ENCODE data around the gene RAB6B. TPM values are rescaled to one million over a fixed set of nuclear protein-coding genes. Genes with fewer than 3 reads are reported as not detected.

Gene RAB6B
- total and polyA plus RNA-seq, 2 experiments from 2014 or later, result 1.2 to 3.9 TPM

DNA sequence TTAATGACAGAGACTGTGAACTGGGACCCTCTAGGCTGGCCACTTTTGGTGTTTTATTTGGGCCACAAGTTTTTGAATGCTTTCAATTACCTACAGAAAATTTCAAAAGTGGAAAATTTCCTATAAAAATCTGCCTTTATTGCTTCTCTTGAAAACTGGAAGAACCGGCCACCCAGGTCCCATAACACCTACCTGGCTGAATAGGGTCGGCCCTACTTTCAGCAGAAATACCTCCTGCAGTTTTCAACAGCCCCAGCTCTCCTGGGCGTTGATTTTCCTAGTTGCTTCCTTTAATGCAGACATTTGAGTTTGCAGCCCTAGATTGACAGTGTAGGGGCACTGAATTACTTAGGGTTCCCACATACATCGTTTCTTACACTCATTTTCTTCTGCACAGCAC is 90.8 kb downstream of the RAB6B start (continued):
- TF ChIP-seq, protein P1, sequence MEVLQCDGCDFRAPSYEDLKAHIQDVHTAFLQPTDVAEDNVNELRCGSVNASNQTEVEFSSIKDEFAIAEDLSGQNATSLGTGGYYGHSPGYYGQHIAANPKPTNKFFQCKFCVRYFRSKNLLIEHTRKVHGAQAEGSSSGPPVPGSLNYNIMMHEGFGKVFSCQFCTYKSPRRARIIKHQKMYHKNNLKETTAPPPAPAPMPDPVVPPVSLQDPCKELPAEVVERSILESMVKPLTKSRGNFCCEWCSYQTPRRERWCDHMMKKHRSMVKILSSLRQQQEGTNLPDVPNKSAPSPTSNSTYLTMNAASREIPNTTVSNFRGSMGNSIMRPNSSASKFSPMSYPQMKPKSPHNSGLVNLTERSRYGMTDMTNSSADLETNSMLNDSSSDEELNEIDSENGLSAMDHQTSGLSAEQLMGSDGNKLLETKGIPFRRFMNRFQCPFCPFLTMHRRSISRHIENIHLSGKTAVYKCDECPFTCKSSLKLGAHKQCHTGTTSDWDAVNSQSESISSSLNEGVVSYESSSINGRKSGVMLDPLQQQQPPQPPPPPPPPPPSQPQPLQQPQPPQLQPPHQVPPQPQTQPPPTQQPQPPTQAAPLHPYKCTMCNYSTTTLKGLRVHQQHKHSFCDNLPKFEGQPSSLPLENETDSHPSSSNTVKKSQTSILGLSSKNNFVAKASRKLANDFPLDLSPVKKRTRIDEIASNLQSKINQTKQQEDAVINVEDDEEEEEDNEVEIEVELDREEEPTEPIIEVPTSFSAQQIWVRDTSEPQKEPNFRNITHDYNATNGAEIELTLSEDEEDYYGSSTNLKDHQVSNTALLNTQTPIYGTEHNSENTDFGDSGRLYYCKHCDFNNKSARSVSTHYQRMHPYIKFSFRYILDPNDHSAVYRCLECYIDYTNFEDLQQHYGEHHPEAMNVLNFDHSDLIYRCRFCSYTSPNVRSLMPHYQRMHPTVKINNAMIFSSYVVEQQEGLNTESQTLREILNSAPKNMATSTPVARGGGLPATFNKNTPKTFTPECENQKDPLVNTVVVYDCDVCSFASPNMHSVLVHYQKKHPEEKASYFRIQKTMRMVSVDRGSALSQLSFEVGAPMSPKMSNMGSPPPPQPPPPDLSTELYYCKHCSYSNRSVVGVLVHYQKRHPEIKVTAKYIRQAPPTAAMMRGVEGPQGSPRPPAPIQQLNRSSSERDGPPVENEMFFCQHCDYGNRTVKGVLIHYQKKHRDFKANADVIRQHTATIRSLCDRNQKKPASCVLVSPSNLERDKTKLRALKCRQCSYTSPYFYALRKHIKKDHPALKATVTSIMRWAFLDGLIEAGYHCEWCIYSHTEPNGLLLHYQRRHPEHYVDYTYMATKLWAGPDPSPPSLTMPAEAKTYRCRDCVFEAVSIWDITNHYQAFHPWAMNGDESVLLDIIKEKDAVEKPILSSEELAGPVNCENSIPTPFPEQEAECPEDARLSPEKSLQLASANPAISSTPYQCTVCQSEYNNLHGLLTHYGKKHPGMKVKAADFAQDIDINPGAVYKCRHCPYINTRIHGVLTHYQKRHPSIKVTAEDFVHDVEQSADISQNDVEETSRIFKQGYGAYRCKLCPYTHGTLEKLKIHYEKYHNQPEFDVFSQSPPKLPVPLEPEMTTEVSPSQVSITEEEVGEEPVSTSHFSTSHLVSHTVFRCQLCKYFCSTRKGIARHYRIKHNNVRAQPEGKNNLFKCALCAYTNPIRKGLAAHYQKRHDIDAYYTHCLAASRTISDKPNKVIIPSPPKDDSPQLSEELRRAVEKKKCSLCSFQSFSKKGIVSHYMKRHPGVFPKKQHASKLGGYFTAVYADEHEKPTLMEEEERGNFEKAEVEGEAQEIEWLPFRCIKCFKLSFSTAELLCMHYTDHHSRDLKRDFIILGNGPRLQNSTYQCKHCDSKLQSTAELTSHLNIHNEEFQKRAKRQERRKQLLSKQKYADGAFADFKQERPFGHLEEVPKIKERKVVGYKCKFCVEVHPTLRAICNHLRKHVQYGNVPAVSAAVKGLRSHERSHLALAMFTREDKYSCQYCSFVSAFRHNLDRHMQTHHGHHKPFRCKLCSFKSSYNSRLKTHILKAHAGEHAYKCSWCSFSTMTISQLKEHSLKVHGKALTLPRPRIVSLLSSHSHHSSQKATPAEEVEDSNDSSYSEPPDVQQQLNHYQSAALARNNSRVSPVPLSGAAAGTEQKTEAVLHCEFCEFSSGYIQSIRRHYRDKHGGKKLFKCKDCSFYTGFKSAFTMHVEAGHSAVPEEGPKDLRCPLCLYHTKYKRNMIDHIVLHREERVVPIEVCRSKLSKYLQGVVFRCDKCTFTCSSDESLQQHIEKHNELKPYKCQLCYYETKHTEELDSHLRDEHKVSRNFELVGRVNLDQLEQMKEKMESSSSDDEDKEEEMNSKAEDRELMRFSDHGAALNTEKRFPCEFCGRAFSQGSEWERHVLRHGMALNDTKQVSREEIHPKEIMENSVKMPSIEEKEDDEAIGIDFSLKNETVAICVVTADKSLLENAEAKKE (CRISPR knock-in tag; IDR thresholded peaks at IDR 0.05), result no peak
- TF ChIP-seq JUNB (IDR thresholded peaks at IDR 0.05; ENCODE audit: unreplicated experiment) (no peak), EZH2 (IDR thresholded peaks at IDR 0.05; ENCODE audit: low read depth, unreplicated experiment) (no peak)

GRCh38 chr3:133803469-133803868 is 92.2 kb downstream of the RAB6B start:
- H3K36me3 ChIP-seq (ENCODE audit: insufficient read depth), result peaks cover 11% of the 10 kb centered on the region
- no peaks in the 10 kb centered on the region for H3F3A ChIP-seq (replicated peaks; ENCODE audit: low read depth)
- no peak overlapping the region for H3K4me2 ChIP-seq
- peaks cover 11% of the 10 kb centered on the region for H3K4me1 Mint-ChIP-seq
- H3K9me3 Mint-ChIP-seq, result no peaks in the 10 kb centered on the region
- DNase-seq (ENCODE audit: low spot score) (no peak), ATAC-seq (no peak)
- no peak overlapping the region for H3K4me3 Mint-ChIP-seq
- H3K4me3 ChIP-seq, result no peak overlapping the region
- peaks cover 19% of the 10 kb centered on the region for H3K79me2 ChIP-seq (replicated peaks; ENCODE audit: insufficient read depth)
- H3K27me3 Mint-ChIP-seq (ENCODE audit: insufficient read depth, low read depth, poor library complexity), result peaks cover 3% of the 10 kb centered on the region
- peaks cover 18% of the 10 kb centered on the region for H3K36me3 Mint-ChIP-seq (ENCODE audit: low read depth)
- no peaks in the 10 kb centered on the region; the same call in 1 of the 2 replicates for H4K20me1 ChIP-seq (replicated peaks; ENCODE audit: insufficient read depth)
- no peaks in the 10 kb centered on the region for H3K27me3 ChIP-seq (ENCODE audit: insufficient read depth)
- no peak overlapping the region for H3K27ac ChIP-seq (ENCODE audit: low read depth)
- H3K9me2 ChIP-seq (ENCODE audit: insufficient read depth), result no peaks in the 10 kb centered on the region; the same call in 1 of the 2 replicates
- H2AFZ ChIP-seq, result no peak overlapping the region
- peaks cover 5% of the 10 kb centered on the region for H3K4me1 ChIP-seq (ENCODE audit: insufficient read depth)
- no peak overlapping the region for H3K27ac Mint-ChIP-seq
- TF ChIP-seq STAT1 (IDR thresholded peaks at IDR 0.05; ENCODE audit: unreplicated experiment), result no peak
- no peak for TF ChIP-seq REST (IDR thresholded peaks at IDR 0.05; ENCODE audit: unreplicated experiment)
- no peak for TF ChIP-seq NANOG (IDR thresholded peaks at IDR 0.05; ENCODE audit: borderline replicate concordance)
- no peak for TF ChIP-seq CREB1 (CRISPR knock-in tag; IDR thresholded peaks at IDR 0.05; ENCODE audit: low read depth)
- no peak for TF ChIP-seq EZH2 (IDR thresholded peaks at IDR 0.05; ENCODE audit: low read depth, unreplicated experiment)
- TF ChIP-seq POLR2AphosphoS5 (IDR thresholded peaks at IDR 0.05; ENCODE audit: low read depth), result no peak
- no peak for TF ChIP-seq EZH2phosphoT487 (IDR thresholded peaks at IDR 0.05; ENCODE audit: unreplicated experiment)
- TF ChIP-seq, protein P2, sequence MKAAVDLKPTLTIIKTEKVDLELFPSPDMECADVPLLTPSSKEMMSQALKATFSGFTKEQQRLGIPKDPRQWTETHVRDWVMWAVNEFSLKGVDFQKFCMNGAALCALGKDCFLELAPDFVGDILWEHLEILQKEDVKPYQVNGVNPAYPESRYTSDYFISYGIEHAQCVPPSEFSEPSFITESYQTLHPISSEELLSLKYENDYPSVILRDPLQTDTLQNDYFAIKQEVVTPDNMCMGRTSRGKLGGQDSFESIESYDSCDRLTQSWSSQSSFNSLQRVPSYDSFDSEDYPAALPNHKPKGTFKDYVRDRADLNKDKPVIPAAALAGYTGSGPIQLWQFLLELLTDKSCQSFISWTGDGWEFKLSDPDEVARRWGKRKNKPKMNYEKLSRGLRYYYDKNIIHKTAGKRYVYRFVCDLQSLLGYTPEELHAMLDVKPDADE (IDR thresholded peaks at IDR 0.05), result no peak
- TF ChIP-seq JUNB (IDR thresholded peaks at IDR 0.05; ENCODE audit: unreplicated experiment), result no peak
- no peak for TF ChIP-seq CTCF (conservative IDR thresholded peaks at IDR 0.05; ENCODE audit: low read depth in 2 of 2)
- no peak for TF ChIP-seq ZNF331 (CRISPR knock-in tag; IDR thresholded peaks at IDR 0.05; ENCODE audit: low read depth)
